ENCODE results near the gene LLCFC1.
"Not testable (repeated sequence)": the region's sequence is repeated elsewhere in the genome, so short reads cannot be mapped to it uniquely, and the experiment has no call there.

The LLCFC1 gene

GRCh38 chr7:142945001-142945400 lies 5.7 kb downstream of the LLCFC1 start:
- DNase-seq, result no peak

- no peak for DNase-seq
These were observed 9.3 kb downstream of the LLCFC1 start for GRCh38 chr7:142948603-142949002.

- no peak for DNase-seq
These were observed 11.0 kb downstream of the LLCFC1 start for GRCh38 chr7:142950235-142950634.

GRCh38 chr7:142954680-142955268 lies 15.5 kb downstream of the LLCFC1 start:
- DNase-seq, result no peak

- DNase-seq, result no peak
These were observed 17.8 kb downstream of the LLCFC1 start for GRCh38 chr7:142956951-142957623.

- DNase-seq, result no peak
These were observed 18.4 kb downstream of the LLCFC1 start for GRCh38 chr7:142957723-142958122.

GRCh38 chr7:142959202-142959601 lies 19.9 kb downstream of the LLCFC1 start:
- no peak for DNase-seq

- no peak for DNase-seq
These were observed 21.8 kb downstream of the LLCFC1 start for GRCh38 chr7:142960955-142961512.

- DNase-seq, result no peak
These were observed 22.3 kb downstream of the LLCFC1 start for GRCh38 chr7:142961595-142961972.

- DNase-seq, result no peak
These were observed 23.0 kb downstream of the LLCFC1 start, which contains the start of gene KEL for GRCh38 chr7:142961973-142962926. Gene KEL, minus strand, starts transcription at chr7:142962363. Its CDS starts 157 bp downstream, at chr7:142962206.

GRCh38 chr7:142962991-142963390 lies 23.7 kb downstream of the LLCFC1 start:
- no peak for DNase-seq

GRCh38 chr7:142963993-142964392 lies 24.7 kb downstream of the LLCFC1 start:
- DNase-seq, result no peak

- DNase-seq, result no peak
These were observed 25.4 kb downstream of the LLCFC1 start for GRCh38 chr7:142964502-142965246.

GRCh38 chr7:142968229-142968628 lies 28.9 kb downstream of the LLCFC1 start:
- DNase-seq, result no peak

GRCh38 chr7:142969183-142969582 lies 29.9 kb downstream of the LLCFC1 start:
- DNase-seq, result no peak

- no peak for DNase-seq
These were observed 35.3 kb downstream of the LLCFC1 start for GRCh38 chr7:142974626-142975025.

GRCh38 chr7:142978402-142978801 lies 39.1 kb downstream of the LLCFC1 start:
- DNase-seq, result not testable (repeated sequence)

- DNase-seq, result no peak
These were observed 44.5 kb downstream of the LLCFC1 start for GRCh38 chr7:142983825-142984224.

- DNase-seq, result no peak
These were observed 45.0 kb downstream of the LLCFC1 start for GRCh38 chr7:142984297-142984696.

Data from CD4-positive, alpha-beta T cell treated with Interleukin-10 for 1 hour (primary cell).